KMS-11 (cell line): Measurements from ENCODE around the gene SLAMF9.

Experiments used
- H2AFZ ChIP-seq: fragments of 200-600 bp; sonication (generic); 2 replicates; pipeline ENCODE4 v1.6.1; 2016; ENCODE audit warnings: antibody characterized with exemption, mixed run types, low read depth
- H3K27ac ChIP-seq: fragments of 200-600 bp; sonication (generic); 2 replicates; pipeline ENCODE4 v1.6.1; 2016; ENCODE audit warnings: mild to moderate bottlenecking, mixed run types
- H3K27me3 ChIP-seq: fragments of 200-600 bp; sonication (generic); 2 replicates; pipeline ENCODE4 v1.6.1; 2017; ENCODE audit warnings: mild to moderate bottlenecking, low read depth, mixed run types, moderate library complexity; ENCODE audit not compliant: insufficient read depth
- H3K36me3 ChIP-seq: fragments of 200-600 bp; sonication (generic); 2 replicates; pipeline ENCODE4 v1.6.1; 2017; ENCODE audit warnings: mild to moderate bottlenecking, mixed run types; ENCODE audit not compliant: insufficient read depth
- H3K4me1 ChIP-seq: fragments of 200-600 bp; sonication (generic); 2 replicates; pipeline ENCODE4 v1.6.1; 2016; ENCODE audit warnings: mild to moderate bottlenecking, low read depth, mixed run types; ENCODE audit not compliant: poor library complexity, severe bottlenecking
- H3K4me2 ChIP-seq: fragments of 200-600 bp; sonication (generic); 2 replicates; pipeline ENCODE4 v1.7.0; 2016; ENCODE audit warnings: mild to moderate bottlenecking, mixed run types
- H3K4me3 ChIP-seq: fragments of 200-600 bp; sonication (generic); IDR thresholded peaks from 2 replicates; pipeline ENCODE4 v1.6.1; 2017; ENCODE audit warnings: low read depth, low read length, mixed read lengths; ENCODE audit not compliant: insufficient read depth
- H3K79me2 ChIP-seq: fragments of 200-600 bp; sonication (generic); 2 replicates; pipeline ENCODE4 v1.6.1; 2016; ENCODE audit warnings: low read depth, mixed run types; ENCODE audit not compliant: insufficient read depth
- H3K9ac ChIP-seq: fragments of 200-600 bp; sonication (generic); 2 replicates; pipeline ENCODE4 v1.6.1; 2016; ENCODE audit warnings: mild to moderate bottlenecking, mixed run types
- H4K20me1 ChIP-seq: fragments of 200-600 bp; sonication (generic); 2 replicates; pipeline ENCODE4 v1.6.1; 2016; ENCODE audit warnings: mild to moderate bottlenecking, mixed run types; ENCODE audit not compliant: insufficient read depth
- CTCF ChIP-seq: fragments of 200-600 bp; sonication (generic); conservative IDR thresholded peaks from 2 replicates; pipeline ENCODE4 v1.6.1; 2017; ENCODE audit warnings: low read depth, mild to moderate bottlenecking, antibody characterized with exemption, low read length, moderate library complexity, mixed read lengths

Gene SLAMF9

GRCh38 chr1:159935305-159935704, 18.7 kb downstream of the SLAMF9 start:
- no peak overlapping the region for H2AFZ ChIP-seq

DNA sequence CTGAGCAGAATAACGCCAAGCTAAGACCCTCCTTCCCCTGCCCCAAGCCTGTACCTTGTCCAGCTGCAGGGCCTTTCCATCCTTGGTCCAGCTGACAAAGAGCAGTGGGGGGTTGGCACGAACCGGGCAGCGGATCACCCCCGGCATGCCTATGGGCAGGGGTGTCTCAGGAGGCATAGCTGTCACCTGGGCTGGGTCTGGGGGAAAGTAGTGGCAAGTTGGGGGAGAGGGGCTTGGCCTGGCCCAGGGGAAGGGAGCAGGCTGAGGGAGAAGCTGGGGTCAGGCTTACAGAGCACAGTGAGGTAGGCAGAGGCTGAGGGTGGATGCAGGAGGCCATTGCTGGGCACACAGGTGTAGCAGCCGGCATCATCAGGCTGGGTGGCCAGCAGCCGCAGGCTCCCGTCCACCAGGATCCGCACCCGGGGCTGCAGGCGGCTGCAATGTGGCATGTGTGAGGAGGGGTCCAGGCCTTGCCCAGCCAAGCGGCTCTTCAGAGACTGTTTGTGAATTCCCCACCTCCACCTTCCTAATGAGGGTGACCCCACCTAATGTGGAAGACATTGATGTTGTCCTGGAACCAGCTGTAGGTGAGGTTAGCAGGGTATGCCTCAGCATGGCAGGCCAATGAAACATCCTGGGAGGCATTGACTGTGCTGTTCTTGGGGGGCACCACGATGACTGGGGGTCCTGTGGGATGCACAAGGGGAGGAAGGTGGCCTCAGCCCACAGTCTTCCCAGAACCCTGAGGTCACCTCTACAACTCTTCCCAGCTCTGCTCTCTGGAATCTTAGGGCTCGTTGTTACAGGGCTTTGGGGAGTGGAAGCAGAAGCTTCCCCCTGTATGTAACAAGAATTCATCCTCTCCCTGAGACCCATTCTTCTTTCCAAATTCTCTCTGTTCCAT, 19.6 kb downstream of the SLAMF9 start:
- Histone ChIP-seq H3K9ac (no peak overlapping the region), H3K4me1 (peaks cover 21% of the 10 kb centered on the region), H3K79me2 (no peaks in the 10 kb centered on the region), H3K27ac (no peak overlapping the region), H3K27me3 (no peaks in the 10 kb centered on the region), H2AFZ (no peak overlapping the region), H4K20me1 (no peaks in the 10 kb centered on the region), H3K4me2 (no peak overlapping the region), H3K36me3 (no peaks in the 10 kb centered on the region), H3K4me3 (no peak overlapping the region)
- no peak for TF ChIP-seq CTCF

More at GRCh38 chr1:159935305-159935704, 18.7 kb downstream of the SLAMF9 start:
- Histone ChIP-seq H3K27ac (no peak overlapping the region), H3K4me2 (no peak overlapping the region), H3K79me2 (no peaks in the 10 kb centered on the region), H3K27me3 (no peaks in the 10 kb centered on the region), H3K4me3 (no peak overlapping the region), H3K4me1 (peaks cover 21% of the 10 kb centered on the region), H3K9ac (no peak overlapping the region), H3K36me3 (no peaks in the 10 kb centered on the region), H4K20me1 (no peaks in the 10 kb centered on the region)
- TF ChIP-seq CTCF, result no peak

GRCh38 chr1:159933347-159933746, 20.7 kb downstream of the SLAMF9 start:
- peaks cover 19% of the 10 kb centered on the region for H3K4me1 ChIP-seq
- no peak overlapping the region for H3K9ac ChIP-seq
- no peaks in the 10 kb centered on the region for H3K79me2 ChIP-seq
- no peak overlapping the region for H3K4me3 ChIP-seq
- no peak overlapping the region for H3K27ac ChIP-seq
- TF ChIP-seq CTCF, result no peak
- H2AFZ ChIP-seq, result no peak overlapping the region
- H4K20me1 ChIP-seq, result no peaks in the 10 kb centered on the region
- no peaks in the 10 kb centered on the region for H3K27me3 ChIP-seq
- H3K36me3 ChIP-seq, result no peaks in the 10 kb centered on the region
- no peak overlapping the region for H3K4me2 ChIP-seq

- Histone ChIP-seq H2AFZ (no peak overlapping the region), H4K20me1 (no peaks in the 10 kb centered on the region), H3K4me1 (peaks cover 13% of the 10 kb centered on the region), H3K27ac (no peak overlapping the region), H3K4me2 (no peak overlapping the region), H3K36me3 (no peaks in the 10 kb centered on the region), H3K4me3 (no peak overlapping the region), H3K79me2 (no peaks in the 10 kb centered on the region), H3K27me3 (no peaks in the 10 kb centered on the region), H3K9ac (no peak overlapping the region)
- TF ChIP-seq CTCF, result no peak
Observed at GRCh38 chr1:159932296-159933285, 21.4 kb downstream of the SLAMF9 start.
